ENCODE results near the gene FAM185A.
"Not testable (repeated sequence)": the region's sequence is repeated elsewhere in the genome, so short reads cannot be mapped to it uniquely, and the experiment has no call there.

FAM185A gene

GRCh38 chr7:102748605-102749444 lies at the start of gene FAM185A:
Gene FAM185A (plus strand): TSS chr7:102748999. CDS start chr7:102749208, 209 bp downstream.
- FAIRE-seq = peak; percentile 100

- FAIRE-seq = not testable (repeated sequence)
Measured at GRCh38 chr7:102713011-102713690, 35.6 kb upstream of the FAM185A start.

- not testable (repeated sequence) for FAIRE-seq
Measured at GRCh38 chr7:102713691-102714080, 35.1 kb upstream of the FAM185A start.

- FAIRE-seq = not testable (repeated sequence)
Measured at GRCh38 chr7:102714774-102715522, 33.9 kb upstream of the FAM185A start.

- FAIRE-seq = not testable (repeated sequence)
Measured at GRCh38 chr7:102715718-102716117, 33.1 kb upstream of the FAM185A start.

- FAIRE-seq = not testable (repeated sequence)
Measured at GRCh38 chr7:102718491-102718890, 30.3 kb upstream of the FAM185A start.

GRCh38 chr7:102726170-102726569 lies 22.6 kb upstream of the FAM185A start:
- not testable (repeated sequence) for FAIRE-seq

- FAIRE-seq = not testable (repeated sequence)
Measured at GRCh38 chr7:102729670-102730069, 19.1 kb upstream of the FAM185A start.

GRCh38 chr7:102730431-102730830 lies 18.4 kb upstream of the FAM185A start:
- FAIRE-seq = not testable (repeated sequence)

- FAIRE-seq = not testable (repeated sequence)
Measured at GRCh38 chr7:102742002-102742771, 6.6 kb upstream of the FAM185A start.

- not testable (repeated sequence) for FAIRE-seq
Measured at GRCh38 chr7:102743861-102744260, 4.9 kb upstream of the FAM185A start.

GRCh38 chr7:102745494-102746288 lies 3.1 kb upstream of the FAM185A start:
- FAIRE-seq = peak; percentile 99

- FAIRE-seq = not testable (repeated sequence)
Measured at GRCh38 chr7:102749445-102749786, 617 bp downstream of the FAM185A start.

- FAIRE-seq = peak; percentile 99
Measured at GRCh38 chr7:102758227-102758626, 9.4 kb downstream of the FAM185A start.

GRCh38 chr7:102759934-102760333 lies 11.1 kb downstream of the FAM185A start:
- peak; percentile 76 for FAIRE-seq

GRCh38 chr7:102761234-102761633 lies 12.4 kb downstream of the FAM185A start:
- not testable (repeated sequence) for FAIRE-seq

GRCh38 chr7:102763295-102763905 lies 14.6 kb downstream of the FAM185A start:
- FAIRE-seq = not testable (repeated sequence)

- not testable (repeated sequence) for FAIRE-seq
Measured at GRCh38 chr7:102769657-102770192, 20.9 kb downstream of the FAM185A start.

- not testable (repeated sequence) for FAIRE-seq
Measured at GRCh38 chr7:102770467-102770866, 21.7 kb downstream of the FAM185A start.

GRCh38 chr7:102776217-102776616 lies 27.4 kb downstream of the FAM185A start:
- not testable (repeated sequence) for FAIRE-seq

GRCh38 chr7:102778663-102779062 lies 29.9 kb downstream of the FAM185A start:
- not testable (repeated sequence) for FAIRE-seq

Measured in A204.1 (cell line).